CD14-positive monocyte (primary cell): ENCODE measurements around the gene BTBD10. TPM values are rescaled to one million over a fixed set of nuclear protein-coding genes. Genes with fewer than 3 reads are reported as not detected.

Experiments used
- DNase-seq, 3 donors: peaks; one replicate each; pipeline ENCODE4 v3.0.0-alpha.2; 2011 to 2022
- H2AFZ ChIP-seq: 2 replicates; pipeline ENCODE4 v1.6.0; 2012; ENCODE audit warnings: mild to moderate bottlenecking, low read depth, low read length, inconsistent platforms; ENCODE audit not compliant: insufficient read depth, poor library complexity, severe bottlenecking
- H3K27ac ChIP-seq, 2 donors: 1 replicate in 1 of 2; 2 replicates in 1 of 2; pipeline ENCODE4 v1.5.1; 2012 to 2013; ENCODE audit warnings: low read length in 2 of 2, control low read depth in 1 of 2, inconsistent platforms in 1 of 2, low read depth in 1 of 2, mild to moderate bottlenecking in 1 of 2
- H3K27me3 ChIP-seq, 2 donors: one replicate each; pipeline versions ENCODE4 v1.6.0 to v1.6.1; 2011 to 2013; ENCODE audit warnings: low read length in 2 of 2; ENCODE audit not compliant: control insufficient read depth in 2 of 2, insufficient read depth in 2 of 2
- H3K36me3 ChIP-seq, 2 donors: replicated peaks in 1 of 2; 1 replicate in 1 of 2; 2 replicates in 1 of 2; pipeline versions ENCODE4 v1.5.1 to v1.6.1; 2012 to 2013; ENCODE audit warnings: low read length in 2 of 2, control low read depth in 1 of 2, inconsistent platforms in 1 of 2, mild to moderate bottlenecking in 1 of 2; ENCODE audit not compliant: insufficient read depth in 2 of 2, control insufficient read depth in 1 of 2
- H3K4me1 ChIP-seq, 2 donors: 1 replicate in 1 of 2; 2 replicates in 1 of 2; pipeline versions ENCODE4 v1.5.1 to v1.6.1; 2012 to 2013; ENCODE audit warnings: low read length in 2 of 2, control low read depth in 1 of 2, inconsistent platforms in 1 of 2, mild to moderate bottlenecking in 1 of 2, moderate library complexity in 1 of 2; ENCODE audit not compliant: insufficient read depth in 2 of 2, control insufficient read depth in 1 of 2
- H3K4me2 ChIP-seq: replicated peaks from 2 replicates; pipeline ENCODE3; 2012; ENCODE audit warnings: low read length, moderate library complexity, mild to moderate bottlenecking; ENCODE audit not compliant: poor library complexity, severe bottlenecking; ENCODE audit errors: extremely low read depth
- H3K4me3 ChIP-seq, 3 experiments: fragments of 200-600 bp in 1 of 3; sonication (generic) in 1 of 3; replicated peaks in 1 of 3; 1 replicate in 2 of 3; 2 replicates in 1 of 3; pipeline ENCODE4 v1.5.1; 2011 to 2013; ENCODE audit warnings: low read length in 3 of 3, mild to moderate bottlenecking in 3 of 3, control low read depth in 2 of 3, low read depth in 2 of 3, inconsistent platforms in 1 of 3, moderate library complexity in 1 of 3
- H3K79me2 ChIP-seq: 2 replicates; pipeline ENCODE4 v1.6.0; 2012; ENCODE audit warnings: mild to moderate bottlenecking, control low read depth, inconsistent platforms, low read length, moderate library complexity; ENCODE audit not compliant: insufficient read depth
- H3K9ac ChIP-seq: 2 replicates; pipeline ENCODE4 v1.6.0; 2017; ENCODE audit warnings: low read length, mild to moderate bottlenecking; ENCODE audit not compliant: insufficient read depth, poor library complexity, severe bottlenecking
- H3K9me3 ChIP-seq, 2 donors: replicated peaks in 1 of 2; 1 replicate in 1 of 2; 2 replicates in 1 of 2; pipeline versions ENCODE4 v1.5.1 to v1.6.1; 2012 to 2013; ENCODE audit warnings: low read length in 2 of 2, control low read depth in 1 of 2; ENCODE audit not compliant: control insufficient read depth in 1 of 2, insufficient read depth in 1 of 2
- H4K20me1 ChIP-seq: 2 replicates; pipeline ENCODE4 v1.6.0; 2012; ENCODE audit warnings: mild to moderate bottlenecking, low read length, control low read depth, moderate library complexity; ENCODE audit not compliant: insufficient read depth
- H3K27ac Mint-ChIP-seq, 7 donors: one replicate each; pipeline ENCODE4 v1.8.0; 2020; ENCODE audit warnings: mild to moderate bottlenecking in 7 of 7, mixed read lengths in 7 of 7, moderate library complexity in 6 of 7, inconsistent platforms in 2 of 7
- H3K27me3 Mint-ChIP-seq, 3 donors: one replicate each; pipeline ENCODE4 v1.8.0; 2021 to 2022; ENCODE audit warnings: low read depth in 3 of 3, mild to moderate bottlenecking in 3 of 3, mixed read lengths in 3 of 3, moderate library complexity in 3 of 3, inconsistent platforms in 1 of 3
- H3K36me3 Mint-ChIP-seq, 2 donors: one replicate each; pipeline ENCODE4 v1.8.0; 2020; ENCODE audit warnings: mixed read lengths in 2 of 2, inconsistent platforms in 1 of 2, mild to moderate bottlenecking in 1 of 2
- H3K4me1 Mint-ChIP-seq: one replicate; pipeline ENCODE4 v1.8.0; 2020; ENCODE audit warnings: mild to moderate bottlenecking, mixed read lengths
- H3K4me3 Mint-ChIP-seq, 2 donors: one replicate each; pipeline ENCODE4 v1.8.0; 2020; ENCODE audit warnings: mild to moderate bottlenecking in 2 of 2, mixed read lengths in 2 of 2, moderate library complexity in 1 of 2
- H3K9me3 Mint-ChIP-seq, 7 donors: one replicate each; pipeline ENCODE4 v1.8.0; 2020 to 2022; ENCODE audit warnings: mixed read lengths in 7 of 7, mild to moderate bottlenecking in 6 of 7, moderate library complexity in 6 of 7, inconsistent platforms in 2 of 7
- WGBS: methylation state at CpG from one replicate; pipeline ENCODE4 v1.1.5; 2013; ENCODE audit warnings: missing lambda C conversion rate; ENCODE audit not compliant: insufficient coverage; 5-methylcytosine and 5-hydroxymethylcytosine counted together
- intact Hi-C, 2 donors: fragments of 100-400 bp; cut with micrococcal nuclease; formaldehyde crosslinking; loops; one replicate each; pipeline versions ENCODE4 v1.15.0 to v1.15.1; 2023
- polyA plus RNA-seq, 3 donors: library from polyadenylated mRNA; depleted of rRNA in 1 of 3; unstranded in 2 of 3; stranded (reverse) in 1 of 3; fragments of 300-500 nt in 2 of 3; fragments of >200 nt in 1 of 3; fragmentation: Illumina TruSeq in 2 of 3; gene quantifications; 1 replicate in 2 of 3; 2 replicates in 1 of 3; pipeline ENCODE4 v1.2.3, GENCODE V29; 2012 to 2021
- TF ChIP-seq, protein P1 (sequence below): fragments of 200-600 bp; IDR thresholded peaks from one replicate; pipeline ENCODE4 v1.8.0; 2022; ENCODE audit warnings: antibody characterized with exemption, mild to moderate bottlenecking

BTBD10 gene
- polyA plus RNA-seq, 3 donors = 9.6 to 19.8 (median 13.8) TPM

DNA sequence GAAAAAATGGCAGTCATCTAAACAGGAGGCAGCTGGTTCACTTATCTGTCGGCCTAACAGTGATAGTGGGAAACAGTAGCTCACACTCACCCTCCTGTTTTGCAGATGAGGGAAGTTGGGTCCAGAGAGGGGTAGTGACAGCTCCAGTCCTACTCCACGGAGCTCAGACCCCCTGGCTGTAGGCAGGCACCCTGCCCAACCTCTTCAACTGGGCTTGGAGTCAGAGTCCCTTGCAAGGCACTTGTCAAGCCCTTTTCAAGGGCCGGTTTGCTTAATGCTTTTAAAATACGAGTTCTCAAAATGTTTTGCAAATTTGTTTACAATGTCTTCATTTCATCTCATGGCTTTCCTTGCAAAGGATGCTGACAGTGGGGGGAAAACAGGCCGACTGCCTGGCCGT, 110.3 kb downstream of the BTBD10 start:
- intact Hi-C loops = no loop called here
- Histone ChIP-seq H3K36me3 (peaks cover 57 to 86% of the 10 kb centered on the region in 2 donors), H3K27ac (no peak overlapping the region), H2AFZ (no peak overlapping the region), H3K27me3 (no peaks in the 10 kb centered on the region), H3K9me3 (no peaks in the 10 kb centered on the region), H3K79me2 (no peaks in the 10 kb centered on the region), H3K4me1 (peaks cover 4 to 8% of the 10 kb centered on the region in 2 donors), H3K4me3 (no peak overlapping the region), H3K4me2 (no peak overlapping the region), H3K9ac (no peak overlapping the region), H4K20me1 (peaks cover 68% of the 10 kb centered on the region)
- WGBS = 94% methylated on average over 3 of the region's 6 CpGs
- H3K4me3 Mint-ChIP-seq = no peak overlapping the region
- peak overlapping the region in 1 of 7 donors; percentile 25 for H3K27ac Mint-ChIP-seq
- peaks cover 76 to 78% of the 10 kb centered on the region in 2 donors for H3K36me3 Mint-ChIP-seq
- peaks cover 10% of the 10 kb centered on the region for H3K4me1 Mint-ChIP-seq
- DNase-seq = no peak
- peaks cover 0 to 5% (median 0%) of the 10 kb centered on the region in 3 donors for H3K27me3 Mint-ChIP-seq
- TF ChIP-seq, protein P1, sequence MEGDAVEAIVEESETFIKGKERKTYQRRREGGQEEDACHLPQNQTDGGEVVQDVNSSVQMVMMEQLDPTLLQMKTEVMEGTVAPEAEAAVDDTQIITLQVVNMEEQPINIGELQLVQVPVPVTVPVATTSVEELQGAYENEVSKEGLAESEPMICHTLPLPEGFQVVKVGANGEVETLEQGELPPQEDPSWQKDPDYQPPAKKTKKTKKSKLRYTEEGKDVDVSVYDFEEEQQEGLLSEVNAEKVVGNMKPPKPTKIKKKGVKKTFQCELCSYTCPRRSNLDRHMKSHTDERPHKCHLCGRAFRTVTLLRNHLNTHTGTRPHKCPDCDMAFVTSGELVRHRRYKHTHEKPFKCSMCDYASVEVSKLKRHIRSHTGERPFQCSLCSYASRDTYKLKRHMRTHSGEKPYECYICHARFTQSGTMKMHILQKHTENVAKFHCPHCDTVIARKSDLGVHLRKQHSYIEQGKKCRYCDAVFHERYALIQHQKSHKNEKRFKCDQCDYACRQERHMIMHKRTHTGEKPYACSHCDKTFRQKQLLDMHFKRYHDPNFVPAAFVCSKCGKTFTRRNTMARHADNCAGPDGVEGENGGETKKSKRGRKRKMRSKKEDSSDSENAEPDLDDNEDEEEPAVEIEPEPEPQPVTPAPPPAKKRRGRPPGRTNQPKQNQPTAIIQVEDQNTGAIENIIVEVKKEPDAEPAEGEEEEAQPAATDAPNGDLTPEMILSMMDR = no peak
- H3K9me3 Mint-ChIP-seq = no peaks in the 10 kb centered on the region

DNA sequence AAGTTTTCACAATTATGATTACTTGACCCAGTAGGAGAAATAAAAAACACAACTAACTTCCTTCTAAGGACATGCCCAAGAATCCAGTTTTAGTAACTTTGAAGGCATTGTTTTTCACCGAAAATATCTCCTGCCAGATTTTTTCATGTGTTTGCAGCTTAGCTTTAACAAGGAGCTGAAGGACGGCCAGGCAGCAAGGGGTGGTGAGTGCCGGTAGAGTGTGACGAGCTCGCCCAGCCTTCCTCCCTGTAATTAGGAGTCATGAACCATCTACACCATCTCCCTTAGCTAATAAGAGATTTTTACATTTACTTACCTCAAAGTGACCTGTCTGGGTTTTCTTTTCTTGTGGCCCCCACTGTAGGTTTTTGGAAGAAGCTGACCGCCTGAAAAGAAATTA, 113.4 kb downstream of the BTBD10 start:
- DNase-seq = no peak
- Histone ChIP-seq H3K4me2 (no peak overlapping the region), H3K79me2 (peaks cover 3% of the 10 kb centered on the region), H3K27ac (no peak overlapping the region), H4K20me1 (peaks cover 85% of the 10 kb centered on the region), H3K27me3 (no peaks in the 10 kb centered on the region), H3K9ac (no peak overlapping the region), H2AFZ (no peak overlapping the region), H3K9me3 (no peaks in the 10 kb centered on the region), H3K4me3 (no peak overlapping the region), H3K36me3 (peaks cover 29 to 71% of the 10 kb centered on the region in 2 donors), H3K4me1 (peaks cover 5 to 8% of the 10 kb centered on the region in 2 donors)
- Mint-ChIP-seq H3K27me3 (peaks cover 0 to 5% (median 0%) of the 10 kb centered on the region in 3 donors), H3K36me3 (peaks cover 60 to 61% of the 10 kb centered on the region in 2 donors), H3K27ac (no peak overlapping the region), H3K4me3 (no peak overlapping the region), H3K9me3 (no peaks in the 10 kb centered on the region), H3K4me1 (peaks cover 14% of the 10 kb centered on the region)
- intact Hi-C loops = loop anchor here in 1 of 2 donors (10.0 kb wide), 1 partner anchor 165 kb away; no protein-coding TSS in a partner anchor
- TF ChIP-seq, protein P1 = no peak
- 100% methylated on average over 1 of the region's 6 CpGs for WGBS
